IMR-90 (cell line): ENCODE results near the gene MEGF11.

Experiments used
- BHLHE40 ChIP-seq: fragments of 150-350 bp; IDR thresholded peaks from 2 replicates; pipeline ENCODE4 v1.6.1; 2016; ENCODE audit warnings: mild to moderate bottlenecking, low read depth, low read length
- CEBPB ChIP-seq: IDR thresholded peaks from 2 replicates; pipeline ENCODE4 v1.6.1; 2012; ENCODE audit warnings: low read depth, low read length, improper control_type of control experiment
- CHD1 ChIP-seq: IDR thresholded peaks from 2 replicates; pipeline ENCODE4 v1.6.1; 2012; ENCODE audit warnings: low read depth, low read length, improper control_type of control experiment
- MAZ ChIP-seq: IDR thresholded peaks from 2 replicates; pipeline ENCODE4 v1.6.1; 2012; ENCODE audit warnings: low read depth, mild to moderate bottlenecking, low read length, improper control_type of control experiment, moderate library complexity, borderline replicate concordance
- MXI1 ChIP-seq: IDR thresholded peaks from 2 replicates; pipeline ENCODE4 v1.6.1; 2012; ENCODE audit warnings: low read depth, mild to moderate bottlenecking, low read length, moderate library complexity, borderline replicate concordance
- NFE2L2 ChIP-seq: fragments of 150-350 bp; IDR thresholded peaks from 2 replicates; pipeline ENCODE4 v1.6.1; 2016; ENCODE audit warnings: low read depth, mild to moderate bottlenecking, low read length
- POLR2A ChIP-seq: IDR thresholded peaks from 2 replicates; pipeline ENCODE4 v1.6.1; 2012; ENCODE audit warnings: mild to moderate bottlenecking, low read depth, low read length
- RAD21 ChIP-seq: IDR thresholded peaks from 2 replicates; pipeline ENCODE4 v1.6.1; 2012; ENCODE audit warnings: low read length, improper control_type of control experiment
- RCOR1 ChIP-seq: IDR thresholded peaks from 2 replicates; pipeline ENCODE4 v1.6.1; 2012; ENCODE audit warnings: mild to moderate bottlenecking, low read length, improper control_type of control experiment; ENCODE audit not compliant: insufficient replicate concordance
- RFX5 ChIP-seq: IDR thresholded peaks from 2 replicates; pipeline ENCODE4 v1.8.0; 2012; ENCODE audit warnings: low read depth, mild to moderate bottlenecking, low read length, moderate library complexity
- SMC3 ChIP-seq: fragments of 150-350 bp; IDR thresholded peaks from 2 replicates; pipeline ENCODE4 v1.6.1; 2016; ENCODE audit warnings: low read depth, mild to moderate bottlenecking, antibody characterized with exemption, low read length, moderate library complexity
- TF ChIP-seq, protein P1 (sequence below): conservative IDR thresholded peaks from 2 replicates; pipeline ENCODE4 v1.5.1; 2012; ENCODE audit warnings: mild to moderate bottlenecking, low read depth, low read length, improper control_type of control experiment
- TF ChIP-seq, protein P2 (sequence below): fragments of 150-350 bp; IDR thresholded peaks from 2 replicates; pipeline ENCODE4 v1.6.1; 2017; ENCODE audit warnings: mild to moderate bottlenecking, antibody characterized with exemption, low read length, low read depth

DNA sequence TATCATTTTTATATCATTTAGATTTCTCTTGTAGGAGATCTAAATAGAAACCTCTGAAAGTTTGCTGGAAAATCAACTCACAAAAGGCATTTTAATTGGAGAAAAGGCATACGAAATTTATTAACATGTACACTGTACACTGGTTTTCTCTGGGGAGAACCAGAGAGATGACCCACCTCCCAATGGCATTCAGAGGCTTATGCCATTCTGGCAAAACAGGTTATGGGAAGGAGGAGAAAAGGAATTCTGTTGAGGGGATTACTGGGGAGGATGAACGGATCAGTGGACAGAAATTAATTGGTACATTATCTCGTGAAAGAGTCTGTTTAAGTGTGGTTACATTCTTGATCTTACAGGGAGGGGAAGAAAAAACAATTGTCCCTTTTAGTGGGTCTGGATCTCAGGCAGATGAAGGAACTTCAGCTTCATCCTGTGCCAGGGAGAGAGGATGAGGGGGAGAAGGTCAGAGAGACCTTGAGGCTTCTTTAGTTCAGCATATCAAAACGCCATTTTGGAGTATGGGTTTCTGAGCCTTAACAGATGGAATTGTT lies 367.8 kb downstream of the MEGF11 start:
- TF ChIP-seq, protein P1, sequence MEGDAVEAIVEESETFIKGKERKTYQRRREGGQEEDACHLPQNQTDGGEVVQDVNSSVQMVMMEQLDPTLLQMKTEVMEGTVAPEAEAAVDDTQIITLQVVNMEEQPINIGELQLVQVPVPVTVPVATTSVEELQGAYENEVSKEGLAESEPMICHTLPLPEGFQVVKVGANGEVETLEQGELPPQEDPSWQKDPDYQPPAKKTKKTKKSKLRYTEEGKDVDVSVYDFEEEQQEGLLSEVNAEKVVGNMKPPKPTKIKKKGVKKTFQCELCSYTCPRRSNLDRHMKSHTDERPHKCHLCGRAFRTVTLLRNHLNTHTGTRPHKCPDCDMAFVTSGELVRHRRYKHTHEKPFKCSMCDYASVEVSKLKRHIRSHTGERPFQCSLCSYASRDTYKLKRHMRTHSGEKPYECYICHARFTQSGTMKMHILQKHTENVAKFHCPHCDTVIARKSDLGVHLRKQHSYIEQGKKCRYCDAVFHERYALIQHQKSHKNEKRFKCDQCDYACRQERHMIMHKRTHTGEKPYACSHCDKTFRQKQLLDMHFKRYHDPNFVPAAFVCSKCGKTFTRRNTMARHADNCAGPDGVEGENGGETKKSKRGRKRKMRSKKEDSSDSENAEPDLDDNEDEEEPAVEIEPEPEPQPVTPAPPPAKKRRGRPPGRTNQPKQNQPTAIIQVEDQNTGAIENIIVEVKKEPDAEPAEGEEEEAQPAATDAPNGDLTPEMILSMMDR: no peak
- TF ChIP-seq, protein P2, sequence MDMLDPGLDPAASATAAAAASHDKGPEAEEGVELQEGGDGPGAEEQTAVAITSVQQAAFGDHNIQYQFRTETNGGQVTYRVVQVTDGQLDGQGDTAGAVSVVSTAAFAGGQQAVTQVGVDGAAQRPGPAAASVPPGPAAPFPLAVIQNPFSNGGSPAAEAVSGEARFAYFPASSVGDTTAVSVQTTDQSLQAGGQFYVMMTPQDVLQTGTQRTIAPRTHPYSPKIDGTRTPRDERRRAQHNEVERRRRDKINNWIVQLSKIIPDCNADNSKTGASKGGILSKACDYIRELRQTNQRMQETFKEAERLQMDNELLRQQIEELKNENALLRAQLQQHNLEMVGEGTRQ: no peak
- no peak for TF ChIP-seq RAD21
- TF ChIP-seq RCOR1: no peak
- no peak for TF ChIP-seq CHD1
- no peak for TF ChIP-seq CEBPB
- no peak for TF ChIP-seq POLR2A
- no peak for TF ChIP-seq RFX5
- no peak for TF ChIP-seq BHLHE40
- TF ChIP-seq MAZ: no peak
- TF ChIP-seq NFE2L2: no peak
- TF ChIP-seq MXI1: no peak
- no peak for TF ChIP-seq SMC3
